HS-5 (cell line): Measurements from ENCODE around the gene PIF1.

Experiments used
- DNase-seq: peaks from one replicate; pipeline ENCODE4 v3.0.0-alpha.2; 2012; ENCODE audit warnings: low read depth

The PIF1 gene

DNA sequence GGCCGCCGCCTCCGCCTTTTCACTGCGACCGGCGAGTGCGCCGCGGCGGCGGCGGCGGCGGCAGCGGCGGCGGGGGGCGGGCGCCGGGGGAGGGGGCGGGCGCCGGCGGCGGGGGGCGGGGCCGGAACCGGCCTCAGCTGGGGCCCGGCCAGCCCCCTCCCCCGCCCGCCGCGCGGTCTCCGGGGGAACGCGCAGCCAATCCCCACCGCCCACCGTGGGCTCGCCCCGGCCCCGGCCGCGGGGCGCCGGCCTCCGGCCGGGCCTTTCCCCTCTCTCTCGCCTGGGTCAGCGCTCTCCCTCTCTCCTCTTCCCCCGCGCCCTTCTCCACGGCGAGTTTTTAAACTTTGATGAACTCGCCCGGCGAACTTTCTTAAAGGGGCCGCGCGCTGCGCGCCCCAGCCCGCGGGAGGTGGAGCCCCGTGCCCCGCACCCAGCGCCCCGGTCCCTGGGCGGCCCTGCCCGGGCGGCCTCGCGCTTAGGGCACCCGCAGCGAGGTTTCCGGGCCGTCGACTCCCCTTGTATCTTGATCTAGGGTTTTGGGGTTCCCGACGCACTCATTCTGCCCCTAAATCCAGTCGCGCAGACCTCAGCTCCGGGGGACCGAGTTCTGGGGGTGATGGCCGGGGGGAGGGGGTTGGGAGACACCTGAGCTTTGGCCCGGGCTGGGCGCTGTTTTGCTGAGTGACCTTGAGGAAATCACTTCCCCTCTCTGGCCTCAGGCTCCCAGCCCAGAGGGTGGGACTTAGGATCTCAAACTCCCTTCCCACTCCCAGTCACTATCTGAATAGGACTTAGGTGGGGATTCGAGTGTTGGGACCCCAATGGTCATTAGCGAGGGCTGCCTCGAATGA is 49.7 kb downstream of the PIF1 start, which contains the start of gene RBPMS2:
Gene RBPMS2 (minus strand): TSS at position 39 of the 851 bp plus-strand sequence. CDS start 270 bp downstream, outside the sequence.
- no peak for DNase-seq

DNA sequence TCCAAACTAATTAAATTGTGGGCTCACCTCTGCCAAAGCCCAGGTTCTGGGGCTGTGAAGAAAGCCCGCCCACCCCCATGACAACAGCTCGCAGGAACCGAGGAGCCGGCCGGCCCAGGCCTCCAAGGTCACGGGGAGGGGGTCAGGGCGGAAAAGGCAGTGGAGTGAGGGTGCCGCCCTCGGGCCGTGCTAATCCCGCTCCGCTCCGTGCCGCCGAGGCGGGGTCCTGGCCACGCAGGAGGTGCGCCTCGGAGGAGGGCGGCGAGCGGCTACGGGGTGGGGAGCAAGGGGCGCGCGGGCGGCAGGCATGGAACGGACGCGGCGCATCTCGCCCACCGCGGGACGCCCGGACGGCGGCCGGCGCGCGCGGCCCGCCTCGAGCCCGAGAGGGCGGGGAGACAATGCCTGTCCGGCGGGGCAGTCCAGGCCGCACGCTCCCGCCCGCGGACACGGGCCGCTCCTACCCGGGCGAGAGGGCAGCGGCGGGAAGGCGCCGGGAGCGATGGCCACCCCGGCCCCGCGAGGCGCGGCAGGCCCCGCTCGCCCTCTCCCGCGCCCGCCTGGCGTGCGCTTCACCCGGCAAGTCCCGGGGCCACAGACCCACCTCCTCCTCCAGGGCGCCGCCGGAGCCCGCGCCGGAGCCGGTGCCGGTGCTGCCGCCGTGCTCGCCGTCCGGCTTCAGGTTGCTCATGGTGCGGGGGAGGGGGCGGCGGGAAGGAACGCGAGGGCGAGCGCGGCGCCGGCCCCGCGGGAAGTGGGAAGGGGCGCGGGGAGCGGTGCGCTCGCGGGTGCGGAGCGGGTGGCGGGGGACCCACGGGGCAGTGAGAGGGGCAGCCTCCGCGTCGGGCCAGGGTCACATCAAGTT is 50.6 kb downstream of the PIF1 start:
- no peak for DNase-seq

DNA sequence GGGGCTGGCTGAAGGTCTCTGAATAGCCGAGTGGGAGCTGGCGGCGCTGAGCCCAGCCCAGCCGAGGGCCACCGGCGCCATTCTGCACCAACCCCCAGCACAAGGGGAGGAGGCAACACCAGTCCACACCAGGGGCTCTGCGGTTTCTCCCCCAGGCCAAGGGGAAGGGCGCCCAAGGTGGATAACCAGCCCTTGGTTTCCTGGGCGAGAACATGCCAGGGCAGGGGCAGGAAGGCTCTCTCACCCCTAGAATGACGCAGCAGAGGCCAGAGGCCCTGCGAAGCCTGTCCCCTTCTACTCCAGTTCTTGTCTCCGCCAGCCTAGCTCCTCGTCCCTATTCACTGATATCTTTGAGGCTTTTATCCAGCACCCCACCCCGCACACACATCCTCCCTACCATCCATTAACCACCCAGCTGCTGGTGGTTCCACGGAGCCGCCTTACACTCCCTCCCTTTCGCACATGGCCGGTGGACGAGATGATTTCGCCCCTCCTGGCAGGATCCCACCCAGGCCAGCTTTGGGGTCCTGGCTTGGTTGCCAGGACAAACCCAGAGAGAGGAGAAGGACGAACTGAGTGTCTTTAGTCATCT is 51.3 kb downstream of the PIF1 start:
- DNase-seq, result no peak

DNA sequence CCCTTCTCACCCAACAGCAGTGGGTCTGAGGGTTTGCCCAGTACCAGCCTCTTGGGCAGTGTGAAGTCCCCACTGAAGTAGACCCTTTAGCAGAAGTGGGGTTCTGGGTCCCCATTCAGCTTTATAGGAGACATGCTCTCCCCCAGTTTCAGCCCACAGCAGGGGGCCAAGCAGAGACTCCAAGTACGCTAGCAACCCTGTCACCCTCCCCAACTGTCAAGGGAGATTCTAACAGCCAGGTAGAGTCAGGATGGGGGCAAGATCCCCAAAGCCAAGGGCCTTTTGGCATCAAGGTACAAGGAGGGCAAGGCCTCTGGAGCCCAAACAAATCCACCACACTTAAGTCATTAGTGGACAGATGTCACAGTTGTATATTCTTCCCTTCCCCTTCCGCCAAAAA is 51.8 kb downstream of the PIF1 start:
- DNase-seq, result no peak

DNA sequence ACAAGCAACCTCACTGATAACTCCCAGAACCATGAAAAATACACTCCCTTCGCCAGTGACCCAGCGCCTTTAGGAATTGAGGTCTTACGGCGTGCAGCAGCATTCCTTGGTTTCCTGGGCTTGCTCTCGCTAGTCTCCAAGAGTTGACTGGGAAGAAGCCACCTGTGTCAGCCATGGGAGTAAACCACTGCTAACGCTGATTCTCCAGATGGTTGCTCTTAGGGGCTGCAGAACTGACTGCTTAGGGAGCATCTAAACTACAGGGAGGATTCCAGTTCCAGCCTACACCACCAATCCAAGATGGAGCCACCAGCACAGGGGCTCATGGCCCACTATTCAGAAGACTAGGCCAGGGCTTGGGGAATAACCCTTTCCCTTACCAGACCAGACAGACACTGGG is 52.5 kb downstream of the PIF1 start:
- no peak for DNase-seq

DNA sequence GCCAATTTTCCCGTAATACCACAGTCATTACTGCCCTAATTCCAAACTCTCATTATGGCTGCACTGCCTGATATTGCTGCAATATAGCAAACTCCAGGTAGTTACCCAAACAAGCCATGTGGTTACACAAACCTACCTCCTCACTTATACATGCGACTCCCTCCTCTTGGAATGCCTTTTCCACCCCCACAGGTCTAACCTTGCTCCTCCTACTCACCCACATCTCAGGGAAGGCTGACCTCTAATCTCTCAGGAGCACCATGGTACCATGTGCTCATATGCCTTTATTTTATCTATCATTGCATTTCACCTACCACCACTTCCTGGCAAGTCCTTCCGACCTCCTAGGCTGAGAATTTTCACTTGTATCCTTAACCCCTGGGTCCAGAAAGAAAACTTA is 53.0 kb downstream of the PIF1 start:
- no peak for DNase-seq

DNA sequence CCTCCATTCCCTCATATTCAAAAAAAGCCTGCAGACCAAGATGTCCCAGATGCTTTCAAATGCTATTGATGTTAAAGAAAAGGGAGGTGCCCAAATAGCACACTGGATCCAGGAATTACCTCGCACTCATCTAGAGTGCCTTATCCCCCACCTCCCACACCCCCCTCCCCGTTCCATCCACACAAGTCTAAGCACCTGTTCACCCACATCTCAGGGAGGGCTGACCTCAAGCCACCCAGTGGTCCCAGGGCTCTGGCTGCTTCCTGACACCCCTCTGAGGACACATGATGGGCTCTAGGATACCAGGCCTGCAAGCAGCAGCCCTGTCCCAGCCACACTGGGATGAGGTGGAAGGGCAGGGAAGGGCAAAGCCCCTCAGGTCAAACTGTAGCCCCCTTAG is 54.8 kb downstream of the PIF1 start:
- DNase-seq, result no peak

DNA sequence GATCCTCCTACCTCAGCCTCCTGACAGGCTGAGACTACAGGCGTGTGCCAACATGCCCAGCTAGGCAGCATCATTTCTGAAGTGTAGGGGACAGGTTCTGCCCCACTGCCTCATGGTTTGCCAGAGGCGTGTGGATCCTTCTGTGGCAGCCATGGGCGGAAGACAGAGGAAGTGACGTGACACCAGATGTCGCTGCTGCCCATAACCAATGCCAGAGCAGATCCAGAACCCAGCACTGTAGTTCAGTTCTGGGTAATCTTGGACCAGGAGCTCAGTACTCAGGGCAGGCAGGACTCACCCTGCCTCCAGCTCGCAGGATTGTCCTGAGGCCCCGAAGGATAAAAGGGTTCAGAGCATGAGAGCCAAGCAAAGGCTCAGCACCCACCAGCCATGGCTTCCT is 58.2 kb downstream of the PIF1 start:
- DNase-seq, result no peak

DNA sequence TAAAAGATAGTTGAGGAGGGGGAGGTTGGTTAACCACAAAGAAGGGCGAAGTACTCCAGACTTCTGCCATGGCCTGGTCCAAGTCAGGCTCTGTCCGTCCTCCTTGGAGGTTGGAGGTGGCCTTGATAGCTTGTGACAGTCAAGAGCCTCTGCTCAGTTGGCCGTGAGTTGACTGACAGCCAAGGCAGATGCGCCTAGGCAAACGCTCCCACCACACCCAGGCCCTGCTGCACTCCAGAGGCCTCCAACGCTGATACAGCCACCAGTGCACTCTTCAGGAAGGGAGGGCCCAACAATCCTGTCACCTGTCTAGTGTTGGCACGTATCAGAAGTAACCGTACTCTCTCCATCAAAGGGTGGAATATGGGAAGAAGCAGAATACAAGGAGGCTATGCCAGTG is 59.4 kb downstream of the PIF1 start:
- DNase-seq, result no peak
